SK-N-SH treated with all-trans-retinoic acid at 6 μM for 48 hours (cell line): Measurements from ENCODE around the gene ITPA.

Experiments used
- ATAC-seq: fragments of 200-7000 bp; cut with Tn5 transposase; 3 replicates; pipeline ENCODE4 v1.9.1; 2020; ENCODE audit warnings: mild to moderate bottlenecking, moderate library complexity
- ARNTL ChIP-seq: fragments of 450-650 bp; formaldehyde crosslinking; IDR thresholded peaks from 2 replicates; pipeline ENCODE4 v1.5.0; 2020; ENCODE audit warnings: low read depth, mild to moderate bottlenecking, moderate library complexity, borderline replicate concordance
- CREB5 ChIP-seq: fragments of 250-450 bp; sonication (Bioruptor Pico); IDR thresholded peaks from 2 replicates; pipeline ENCODE4 v1.5.1; 2020; ENCODE audit warnings: low read depth, mild to moderate bottlenecking, moderate library complexity
- CSDC2 ChIP-seq: fragments of 250-450 bp; sonication (Bioruptor Pico); IDR thresholded peaks from 2 replicates; pipeline ENCODE4 v1.5.0; 2020; ENCODE audit warnings: mild to moderate bottlenecking, moderate library complexity
- CSRNP3 ChIP-seq: fragments of 250-450 bp; sonication (Bioruptor Pico); IDR thresholded peaks from 2 replicates; pipeline ENCODE4 v1.5.1; 2021; ENCODE audit warnings: mild to moderate bottlenecking, moderate library complexity
- ESRRG ChIP-seq: fragments of 250-450 bp; sonication (Bioruptor Pico); IDR thresholded peaks from 2 replicates; pipeline ENCODE4 v1.6.1; 2021; ENCODE audit warnings: mild to moderate bottlenecking
- GLIS3 ChIP-seq: fragments of 250-450 bp; sonication (Bioruptor Pico); IDR thresholded peaks from 2 replicates; pipeline ENCODE4 v1.5.0; 2020; ENCODE audit warnings: mild to moderate bottlenecking, moderate library complexity
- ISL1 ChIP-seq: fragments of 250-450 bp; sonication (Bioruptor Pico); IDR thresholded peaks from 2 replicates; pipeline ENCODE4 v2.1.2; 2022; ENCODE audit warnings: mild to moderate bottlenecking, moderate library complexity
- OSR1 ChIP-seq: fragments of 250-450 bp; sonication (Bioruptor Pico); IDR thresholded peaks from 2 replicates; pipeline ENCODE4 v1.8.0; 2022; ENCODE audit warnings: moderate library complexity, mild to moderate bottlenecking, inconsistent platforms
- PATZ1 ChIP-seq: fragments of 250-450 bp; sonication (Bioruptor Pico); IDR thresholded peaks from 2 replicates; pipeline ENCODE4 v1.8.0; 2020; ENCODE audit warnings: mild to moderate bottlenecking, moderate library complexity, borderline replicate concordance
- POU6F1 ChIP-seq: fragments of 250-450 bp; sonication (Bioruptor Pico); IDR thresholded peaks from 2 replicates; pipeline ENCODE4 v1.8.0; 2021; ENCODE audit warnings: low read depth, mild to moderate bottlenecking, moderate library complexity, borderline replicate concordance
- PPARA ChIP-seq: fragments of 250-450 bp; sonication (Bioruptor Pico); IDR thresholded peaks from 2 replicates; pipeline ENCODE4 v1.5.0; 2020; ENCODE audit warnings: mild to moderate bottlenecking, borderline replicate concordance
- RARB ChIP-seq: fragments of 250-450 bp; sonication (Bioruptor Pico); IDR thresholded peaks from 2 replicates; pipeline ENCODE4 v1.8.0; 2021; ENCODE audit warnings: mild to moderate bottlenecking, moderate library complexity
- SNAI2 ChIP-seq: fragments of 250-450 bp; sonication (Bioruptor Pico); IDR thresholded peaks from 2 replicates; pipeline ENCODE4 v1.5.0; 2020; ENCODE audit warnings: mild to moderate bottlenecking, moderate library complexity
- TCF4 ChIP-seq: fragments of 250-450 bp; sonication (Bioruptor Pico); IDR thresholded peaks from 2 replicates; pipeline ENCODE4 v1.8.0; 2021; ENCODE audit warnings: mild to moderate bottlenecking, moderate library complexity, borderline replicate concordance
- TOX ChIP-seq: fragments of 250-450 bp; sonication (Bioruptor Pico); IDR thresholded peaks from 2 replicates; pipeline ENCODE4 v1.8.0; 2021; ENCODE audit warnings: mild to moderate bottlenecking, moderate library complexity, borderline replicate concordance
- ZC3H10 ChIP-seq: fragments of 250-450 bp; sonication (Bioruptor Pico); IDR thresholded peaks from 2 replicates; pipeline ENCODE4 v1.5.1; 2021; ENCODE audit warnings: mild to moderate bottlenecking, moderate library complexity
- ZFP3 ChIP-seq: fragments of 250-450 bp; sonication (Bioruptor Pico); IDR thresholded peaks from 2 replicates; pipeline ENCODE4 v1.5.0; 2020; ENCODE audit warnings: mild to moderate bottlenecking, moderate library complexity
- ZFP30 ChIP-seq: fragments of 450-650 bp; formaldehyde crosslinking; IDR thresholded peaks from 2 replicates; pipeline ENCODE4 v1.5.0; 2022; ENCODE audit warnings: mild to moderate bottlenecking, moderate library complexity
- ZNF565 ChIP-seq: fragments of 450-650 bp; formaldehyde crosslinking; conservative IDR thresholded peaks from 2 replicates; pipeline ENCODE4 v1.5.0; 2020; ENCODE audit warnings: low read depth, mild to moderate bottlenecking, moderate library complexity
- ZNF70 ChIP-seq: fragments of 450-650 bp; formaldehyde crosslinking; IDR thresholded peaks from 2 replicates; pipeline ENCODE4 v1.5.0; 2020; ENCODE audit warnings: mild to moderate bottlenecking, moderate library complexity
- ZNF8 ChIP-seq: fragments of 450-650 bp; formaldehyde crosslinking; IDR thresholded peaks from 2 replicates; pipeline ENCODE4 v1.5.0; 2020; ENCODE audit warnings: mild to moderate bottlenecking, moderate library complexity

Gene ITPA

GRCh38 chr20:3164763-3165410, 44.4 kb upstream of the ITPA start:
- ATAC-seq = no peak
- no peak for TF ChIP-seq ARNTL
- TF ChIP-seq OSR1 = no peak
- TF ChIP-seq TOX = no peak
- TF ChIP-seq SNAI2 (CRISPR knock-in tag) = no peak
- TF ChIP-seq PPARA (CRISPR knock-in tag) = no peak
- TF ChIP-seq POU6F1 = no peak

- ATAC-seq = no peak
- no peak for TF ChIP-seq ZNF8
- no peak for TF ChIP-seq CSRNP3 (CRISPR knock-in tag)
- no peak for TF ChIP-seq TCF4 (CRISPR knock-in tag)
- no peak for TF ChIP-seq OSR1
- TF ChIP-seq PATZ1 (CRISPR knock-in tag) = no peak
- no peak for TF ChIP-seq RARB (CRISPR knock-in tag)
- no peak for TF ChIP-seq ZFP3 (CRISPR knock-in tag)
- no peak for TF ChIP-seq ESRRG (CRISPR knock-in tag)
- TF ChIP-seq GLIS3 = no peak
- no peak for TF ChIP-seq ZC3H10
- TF ChIP-seq SNAI2 (CRISPR knock-in tag) = no peak
- TF ChIP-seq ZFP30 (CRISPR knock-in tag) = no peak
- TF ChIP-seq TOX = no peak
Observed at GRCh38 chr20:3165473-3166337, 43.6 kb upstream of the ITPA start.

- no peak for ATAC-seq
- TF ChIP-seq ISL1 (CRISPR knock-in tag) = no peak
- TF ChIP-seq ZC3H10 = no peak
- TF ChIP-seq SNAI2 (CRISPR knock-in tag) = no peak
- no peak for TF ChIP-seq GLIS3
- no peak for TF ChIP-seq CSDC2 (CRISPR knock-in tag)
- no peak for TF ChIP-seq CREB5 (CRISPR knock-in tag)
- TF ChIP-seq TCF4 (CRISPR knock-in tag) = no peak
- TF ChIP-seq RARB (CRISPR knock-in tag) = no peak
- no peak for TF ChIP-seq TOX
- TF ChIP-seq ZNF565 (CRISPR knock-in tag) = no peak
- no peak for TF ChIP-seq ZNF70 (CRISPR knock-in tag)
Observed at GRCh38 chr20:3166338-3166912, 42.9 kb upstream of the ITPA start.

- ATAC-seq = no peak
Observed at GRCh38 chr20:3166913-3167342, 42.4 kb upstream of the ITPA start.

More at GRCh38 chr20:3166913-3167342, 42.4 kb upstream of the ITPA start:
- TF ChIP-seq ZFP30 (CRISPR knock-in tag) = no peak
